Measurements from ENCODE around the gene PCP2. TPM values are rescaled to one million over a fixed set of nuclear protein-coding genes. Genes with fewer than 3 reads are reported as not detected.
A peak's percentile ranks its signal among the peaks of the same experiment; 100 is the strongest.

PCP2 gene
- total RNA-seq, 1 donor, result not detected

- no peaks in the 10 kb centered on the region for H3K27me3 ChIP-seq (ENCODE audit: insufficient read depth, low read length)
- H3K9me3 ChIP-seq (ENCODE audit: low read depth, low read length), result no peaks in the 10 kb centered on the region
- no peaks in the 10 kb centered on the region for H4K20me1 ChIP-seq (ENCODE audit: insufficient read depth, low read length)
- no peak overlapping the region for H2AFZ ChIP-seq (ENCODE audit: low read length)
- no peaks in the 10 kb centered on the region for H3K4me1 ChIP-seq (ENCODE audit: insufficient read depth, low read length)
- H3K36me3 ChIP-seq (ENCODE audit: insufficient read depth, low read length), result no peaks in the 10 kb centered on the region
- no peak overlapping the region for H3K4me2 ChIP-seq (ENCODE audit: insufficient read depth, low read length)
- no peak overlapping the region for H3K4me3 ChIP-seq (ENCODE audit: insufficient read depth, low read length)
- H3K79me2 ChIP-seq (ENCODE audit: insufficient read depth, low read length), result no peaks in the 10 kb centered on the region
- TF ChIP-seq CTCF (IDR thresholded peaks at IDR 0.05; ENCODE audit: extremely low read depth, low read depth, low read length), result no peak
- DNase-seq (ENCODE audit: insufficient read length, low spot score, missing footprints), result peak; percentile 85
- H3K27ac ChIP-seq (ENCODE audit: low read depth, low read length), result no peak overlapping the region
Measured at GRCh38 chr19:7605490-7606222, 27.9 kb downstream of the PCP2 start.

GRCh38 chr19:7603919-7604318 lies 29.6 kb downstream of the PCP2 start:
- Histone ChIP-seq H3K4me2 (ENCODE audit: insufficient read depth, low read length) (no peak overlapping the region), H3K4me3 (ENCODE audit: insufficient read depth, low read length) (no peak overlapping the region), H3K9me3 (ENCODE audit: low read depth, low read length) (no peaks in the 10 kb centered on the region), H3K27ac (ENCODE audit: low read depth, low read length) (no peak overlapping the region), H2AFZ (ENCODE audit: low read length) (no peak overlapping the region), H3K27me3 (ENCODE audit: insufficient read depth, low read length) (no peaks in the 10 kb centered on the region), H3K79me2 (ENCODE audit: insufficient read depth, low read length) (no peaks in the 10 kb centered on the region), H3K4me1 (ENCODE audit: insufficient read depth, low read length) (no peaks in the 10 kb centered on the region), H3K36me3 (ENCODE audit: insufficient read depth, low read length) (no peaks in the 10 kb centered on the region), H4K20me1 (ENCODE audit: insufficient read depth, low read length) (no peaks in the 10 kb centered on the region)
- peak; percentile 78 for DNase-seq (ENCODE audit: insufficient read length, low spot score, missing footprints)
- TF ChIP-seq CTCF (IDR thresholded peaks at IDR 0.05; ENCODE audit: extremely low read depth, low read depth, low read length), result no peak

DNA sequence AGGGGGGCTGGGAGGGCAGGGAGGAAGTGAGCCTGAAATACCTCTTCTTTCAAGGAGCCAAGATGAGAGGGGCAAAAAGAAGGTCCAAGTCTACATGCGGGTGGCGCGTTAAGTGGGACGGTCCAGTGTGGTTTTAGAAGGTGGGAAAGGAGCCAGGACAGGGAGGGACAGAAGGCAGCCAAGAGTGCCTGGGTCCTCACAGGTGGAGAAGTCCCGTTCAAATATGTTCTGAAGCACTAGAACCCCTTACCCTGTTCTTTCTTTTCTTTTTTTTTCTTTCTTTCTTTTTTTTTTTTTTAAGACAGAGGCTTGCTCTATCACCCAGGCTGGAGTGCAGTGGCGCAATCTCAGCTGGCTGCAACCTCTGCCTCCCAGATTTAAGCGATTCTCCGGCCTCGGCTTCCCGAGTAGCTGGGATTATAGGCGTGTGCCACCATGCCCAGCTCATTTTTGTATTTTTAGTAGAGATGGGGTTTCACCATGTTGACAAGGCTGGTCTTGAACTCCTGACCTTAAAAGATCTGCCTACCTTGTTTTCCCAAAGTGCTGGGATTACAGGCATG lies 30.5 kb downstream of the PCP2 start:
- H3K27me3 ChIP-seq (ENCODE audit: insufficient read depth, low read length), result no peaks in the 10 kb centered on the region
- H3K27ac ChIP-seq (ENCODE audit: low read depth, low read length), result no peak overlapping the region
- no peak overlapping the region for H3K4me3 ChIP-seq (ENCODE audit: insufficient read depth, low read length)
- no peaks in the 10 kb centered on the region for H3K36me3 ChIP-seq (ENCODE audit: insufficient read depth, low read length)
- H2AFZ ChIP-seq (ENCODE audit: low read length), result no peak overlapping the region
- H3K79me2 ChIP-seq (ENCODE audit: insufficient read depth, low read length), result no peaks in the 10 kb centered on the region
- DNase-seq (ENCODE audit: insufficient read length, low spot score, missing footprints), result peak; percentile 50
- no peak overlapping the region for H3K4me2 ChIP-seq (ENCODE audit: insufficient read depth, low read length)
- no peak for TF ChIP-seq CTCF (IDR thresholded peaks at IDR 0.05; ENCODE audit: extremely low read depth, low read depth, low read length)
- no peaks in the 10 kb centered on the region for H3K9me3 ChIP-seq (ENCODE audit: low read depth, low read length)
- H4K20me1 ChIP-seq (ENCODE audit: insufficient read depth, low read length), result no peaks in the 10 kb centered on the region
- no peaks in the 10 kb centered on the region for H3K4me1 ChIP-seq (ENCODE audit: insufficient read depth, low read length)

DNA sequence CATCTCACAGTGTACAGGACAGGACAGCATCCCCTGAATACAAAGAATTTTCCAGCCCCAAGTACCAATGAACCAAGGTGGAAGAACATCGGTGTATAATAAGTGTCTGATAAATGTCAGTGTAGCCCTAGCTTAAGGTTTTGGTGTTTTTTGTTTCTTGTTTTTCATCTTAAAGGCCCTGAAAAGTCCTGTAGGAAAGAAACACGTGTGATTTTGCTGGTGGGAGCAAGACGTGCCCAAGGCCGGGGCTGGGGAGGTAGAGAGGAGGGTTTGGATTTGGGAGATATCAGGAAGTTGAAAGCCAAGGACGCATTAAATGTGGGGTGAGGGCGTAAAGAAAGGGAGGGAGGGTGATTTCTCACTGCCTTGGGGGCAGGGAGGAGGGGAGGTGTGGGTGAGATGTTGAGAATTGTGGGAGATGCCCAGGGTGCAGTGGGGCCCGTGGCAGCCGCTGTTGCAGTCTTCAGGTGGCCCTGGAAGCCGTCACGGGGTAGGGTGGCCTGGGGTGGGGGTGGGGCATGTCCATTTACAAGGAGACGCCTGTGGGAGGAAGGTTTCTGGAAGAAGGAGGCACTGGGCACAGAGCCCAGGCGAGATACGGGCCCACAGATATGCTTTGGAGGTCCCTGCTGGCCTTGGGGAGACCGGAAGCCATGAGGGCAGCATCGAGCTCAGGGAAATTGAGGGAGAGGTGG lies 31.1 kb downstream of the PCP2 start:
- peaks cover 2% of the 10 kb centered on the region for H3K27me3 ChIP-seq (ENCODE audit: insufficient read depth, low read length)
- no peaks in the 10 kb centered on the region for H3K36me3 ChIP-seq (ENCODE audit: insufficient read depth, low read length)
- H2AFZ ChIP-seq (ENCODE audit: low read length), result no peak overlapping the region
- H3K4me1 ChIP-seq (ENCODE audit: insufficient read depth, low read length), result no peaks in the 10 kb centered on the region
- no peaks in the 10 kb centered on the region for H3K79me2 ChIP-seq (ENCODE audit: insufficient read depth, low read length)
- H3K4me2 ChIP-seq (ENCODE audit: insufficient read depth, low read length), result no peak overlapping the region
- H3K9me3 ChIP-seq (ENCODE audit: low read depth, low read length), result no peaks in the 10 kb centered on the region
- no peak overlapping the region for H3K4me3 ChIP-seq (ENCODE audit: insufficient read depth, low read length)
- DNase-seq (ENCODE audit: insufficient read length, low spot score, missing footprints), result peak; percentile 48
- no peaks in the 10 kb centered on the region for H4K20me1 ChIP-seq (ENCODE audit: insufficient read depth, low read length)
- TF ChIP-seq CTCF (IDR thresholded peaks at IDR 0.05; ENCODE audit: extremely low read depth, low read depth, low read length), result no peak
- no peak overlapping the region for H3K27ac ChIP-seq (ENCODE audit: low read depth, low read length)

Data from osteoblast (primary cell).